GM19035 (cell line): ENCODE data around the gene DBF4B.
"Not testable (repeated sequence)": the region's sequence is repeated elsewhere in the genome, so short reads cannot be mapped to it uniquely, and the experiment has no call there.

Experiments used
- ATAC-seq: cut with Tn5 transposase; IDR thresholded peaks from one replicate; pipeline ENCODE4 v1.9.1; 2021; ENCODE audit not compliant: unreplicated experiment

The DBF4B gene

DNA sequence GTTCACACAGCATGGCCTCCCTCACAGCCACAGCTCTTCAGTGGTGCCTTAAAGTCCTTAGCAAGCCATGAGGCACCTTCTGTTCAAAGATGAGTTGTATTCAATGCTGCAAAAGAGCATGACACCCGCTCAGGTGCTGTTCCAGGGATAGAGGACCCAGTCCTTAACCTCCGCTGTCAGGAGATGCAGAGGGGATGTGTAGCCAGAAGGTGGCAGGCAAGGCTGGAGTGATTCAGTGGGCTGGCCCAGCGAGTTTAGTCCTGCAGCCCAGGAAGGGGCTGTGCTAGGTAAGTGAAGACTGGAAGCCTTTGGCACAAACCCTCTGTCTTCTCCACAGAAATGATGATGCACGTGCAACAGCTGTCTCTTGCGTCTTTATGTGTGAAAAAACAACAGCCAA, 25.3 kb downstream of the DBF4B start:
- no peak for ATAC-seq

DNA sequence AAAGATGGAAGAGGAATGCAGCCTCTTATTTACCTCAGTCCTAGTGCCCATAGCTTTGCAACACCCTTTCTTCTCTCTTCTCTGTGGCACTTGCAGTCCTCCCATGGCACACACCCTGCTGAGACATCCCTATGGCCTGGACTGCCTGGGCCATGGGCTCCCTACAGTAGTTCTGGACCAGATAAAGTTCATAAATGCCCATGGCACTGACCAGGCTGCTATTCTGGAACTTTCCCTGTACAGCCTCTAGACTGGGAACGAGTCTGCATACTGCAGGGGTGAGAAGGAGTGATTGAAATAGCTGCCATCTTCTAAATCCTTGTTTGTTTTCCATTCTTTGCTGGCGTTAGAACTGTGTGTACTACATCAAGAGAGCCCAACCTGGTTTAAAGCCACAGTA, 25.8 kb downstream of the DBF4B start:
- ATAC-seq = no peak

DNA sequence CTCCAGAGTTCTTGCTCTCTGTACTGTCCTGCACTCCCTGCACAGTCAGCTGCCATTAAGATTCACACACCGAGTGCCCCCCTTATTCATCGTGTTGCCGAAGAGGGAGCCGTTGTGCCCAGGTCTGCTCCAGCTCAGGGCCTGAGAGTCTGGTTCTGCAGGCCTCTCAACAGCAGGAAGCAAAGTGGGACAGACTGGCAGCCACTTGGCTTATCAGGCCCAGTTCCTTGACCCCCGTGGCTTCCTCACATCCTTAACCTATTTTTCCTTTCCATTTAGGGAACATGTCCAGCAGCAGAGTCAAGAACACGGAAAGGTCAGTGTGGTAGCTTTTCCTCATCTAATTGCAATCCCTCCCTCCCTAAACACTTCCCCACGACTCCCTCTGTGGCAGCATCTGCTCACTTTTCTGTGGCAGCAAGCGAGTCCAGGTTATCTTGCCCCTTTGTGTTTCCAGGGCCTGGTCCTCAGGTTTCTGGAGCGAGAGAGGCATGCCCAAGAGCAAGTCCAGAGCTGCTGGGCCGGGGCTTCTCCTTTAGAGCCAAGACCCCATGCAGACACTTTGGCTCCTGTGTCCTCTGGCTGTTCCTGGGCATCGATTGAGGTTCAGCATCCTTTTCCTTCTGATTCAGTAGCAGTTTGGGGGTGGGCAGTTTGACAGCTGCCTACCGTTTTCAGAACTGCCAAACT, 28.2 kb downstream of the DBF4B start:
- ATAC-seq = no peak

DNA sequence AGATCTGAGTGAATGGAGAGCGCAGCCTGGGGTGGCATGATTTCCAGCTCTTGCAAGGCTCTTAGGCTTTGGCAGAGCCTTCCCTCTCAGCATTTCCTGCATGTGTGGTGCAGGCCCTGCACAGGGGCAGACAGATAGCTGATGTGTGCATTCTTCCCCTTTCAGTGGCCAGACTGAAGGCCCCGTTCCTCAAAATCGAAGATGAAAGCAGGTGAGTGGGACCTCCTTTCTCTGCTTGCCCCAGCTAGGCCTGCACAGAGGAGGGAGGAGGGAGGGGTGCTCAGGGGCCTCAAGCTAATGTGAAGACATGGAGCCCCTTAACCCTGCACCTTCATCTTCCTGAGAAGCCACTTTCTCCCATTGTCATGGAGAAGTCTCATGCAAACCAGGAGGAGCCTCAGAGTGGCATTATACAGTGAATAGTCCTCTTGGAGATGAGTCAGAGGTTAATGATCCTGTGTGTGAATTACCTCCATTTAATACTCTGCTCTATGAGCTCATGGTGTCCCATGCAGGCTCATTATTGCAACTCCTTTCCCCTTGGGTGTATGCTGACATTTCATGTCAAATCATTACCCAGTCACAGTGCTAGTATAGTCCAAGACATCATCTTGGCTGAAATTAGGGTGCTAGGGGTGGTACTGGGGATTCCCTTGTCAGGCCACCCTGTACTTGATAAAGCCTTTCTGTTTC, 29.9 kb downstream of the DBF4B start:
- ATAC-seq = no peak

DNA sequence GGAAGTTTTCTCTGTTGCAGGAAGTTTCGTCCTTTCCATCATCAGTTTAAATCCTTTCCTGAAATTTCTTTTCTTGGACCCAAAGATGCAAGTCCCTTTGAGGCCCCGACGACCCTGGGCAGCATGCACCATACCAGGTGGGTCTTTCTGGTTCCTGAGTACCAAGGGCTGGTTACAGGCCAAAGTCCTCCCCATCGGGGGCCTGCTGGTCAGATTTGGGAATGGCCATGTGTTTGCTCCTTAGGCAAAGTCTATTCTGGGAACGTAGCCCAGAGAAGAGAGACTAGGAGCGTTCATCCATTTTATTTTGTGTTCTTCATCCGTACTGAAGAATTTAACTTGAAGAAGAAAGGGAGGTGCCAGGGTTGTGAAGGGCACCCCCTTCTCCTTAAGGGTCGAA, 32.9 kb downstream of the DBF4B start:
- no peak for ATAC-seq

DNA sequence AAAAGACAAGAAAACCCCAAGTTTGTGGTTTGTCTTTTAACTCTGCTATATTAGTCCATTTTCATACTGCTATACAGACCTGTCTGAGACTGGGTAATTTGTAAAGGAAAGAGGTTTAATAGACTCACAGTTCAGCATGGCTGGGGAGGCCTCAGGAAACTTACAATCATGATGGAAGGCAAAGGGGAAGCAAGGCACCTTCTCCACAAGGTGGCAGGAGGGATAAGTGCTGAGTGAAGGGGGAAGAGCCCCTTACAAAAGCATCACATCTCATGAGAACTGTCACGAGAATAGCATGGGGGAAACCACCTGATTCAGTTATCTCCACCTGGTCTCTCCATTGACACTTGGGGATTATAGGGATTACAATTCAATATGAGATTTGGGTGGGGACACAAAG, 36.8 kb downstream of the DBF4B start:
- ATAC-seq = no peak

DNA sequence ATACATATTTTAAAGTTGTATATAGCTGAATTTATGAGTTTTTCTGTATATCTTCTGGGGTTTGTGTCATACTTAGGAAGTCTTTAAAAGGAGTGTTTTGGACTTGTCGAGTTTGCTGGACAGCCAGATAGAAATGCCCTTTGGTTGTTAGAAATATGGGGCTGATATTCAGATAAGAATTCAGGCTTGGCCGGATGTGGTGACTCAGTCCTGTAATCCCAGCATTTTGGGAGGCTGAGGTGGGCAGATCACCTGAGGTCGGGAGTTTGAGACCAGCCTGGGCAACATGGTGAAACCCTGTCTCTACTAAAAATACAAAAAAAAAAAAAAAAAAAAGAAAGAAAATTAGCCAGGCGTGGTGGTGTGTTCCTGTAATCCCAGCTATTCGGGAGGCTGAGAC, 37.3 kb downstream of the DBF4B start:
- not testable (repeated sequence) for ATAC-seq

DNA sequence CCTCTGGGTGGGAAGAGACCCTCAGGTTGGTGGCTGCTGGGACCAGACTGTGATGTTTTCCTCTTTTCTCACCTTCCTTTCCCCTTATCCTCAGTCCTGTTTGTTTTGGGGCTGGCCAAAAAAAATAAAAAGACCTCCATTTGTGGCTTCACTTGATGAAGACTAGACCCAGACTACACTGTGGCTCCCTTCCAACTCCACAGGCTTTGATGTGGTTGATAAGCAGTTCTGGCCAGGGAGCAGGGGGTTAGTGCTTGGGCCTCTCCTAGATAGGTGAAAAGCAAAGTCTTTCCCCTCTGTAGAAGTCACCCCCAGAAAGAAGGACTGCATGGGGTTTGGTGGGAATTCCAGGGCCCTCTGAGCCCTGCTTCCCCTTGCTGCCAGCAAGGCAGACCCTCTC, 39.1 kb downstream of the DBF4B start:
- no peak for ATAC-seq

DNA sequence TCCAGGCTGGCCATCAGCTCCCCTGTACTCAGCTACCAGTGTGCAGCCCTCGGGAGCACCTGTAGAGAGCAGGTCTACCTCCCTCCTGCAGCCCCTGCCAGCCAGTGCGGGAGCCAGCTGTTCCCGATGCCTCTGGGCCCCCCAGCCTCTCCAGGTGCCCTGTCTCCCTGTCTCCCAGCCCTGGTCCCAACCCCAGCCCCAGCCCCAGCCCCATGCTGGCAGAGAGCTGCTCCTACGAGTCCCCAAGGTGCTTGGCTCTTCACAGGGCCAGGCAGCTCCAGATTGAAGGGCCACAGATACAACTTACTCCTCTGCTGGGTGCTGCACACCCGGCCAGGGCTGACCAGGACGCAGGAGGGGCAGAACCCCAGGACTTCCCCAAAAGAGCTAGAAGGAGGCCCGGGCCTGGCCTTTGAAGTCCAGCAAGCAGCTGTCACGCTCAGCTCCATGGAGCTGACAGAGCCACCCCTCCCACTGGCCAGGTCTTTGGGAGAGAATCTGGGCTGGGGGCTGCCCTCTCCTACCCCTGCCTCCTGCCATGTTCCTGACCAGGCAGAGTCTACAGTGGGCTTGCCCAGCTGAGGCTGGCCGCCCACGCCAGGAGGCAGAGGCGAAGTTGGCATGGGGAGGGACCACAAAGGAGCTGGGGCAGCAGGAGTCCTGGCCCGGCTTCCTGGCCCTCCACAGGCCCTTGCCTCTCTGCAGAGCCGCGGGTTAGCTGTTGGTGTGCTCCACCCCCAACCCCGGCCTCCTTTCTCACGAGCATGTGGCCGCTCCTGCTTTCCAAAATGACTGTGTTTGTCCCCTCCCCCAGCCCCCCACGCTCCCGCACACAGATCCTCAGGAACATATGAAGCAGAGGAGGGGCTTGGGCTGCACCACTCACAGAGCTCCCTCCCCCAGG, 40.9 kb downstream of the DBF4B start:
- no peak for ATAC-seq

DNA sequence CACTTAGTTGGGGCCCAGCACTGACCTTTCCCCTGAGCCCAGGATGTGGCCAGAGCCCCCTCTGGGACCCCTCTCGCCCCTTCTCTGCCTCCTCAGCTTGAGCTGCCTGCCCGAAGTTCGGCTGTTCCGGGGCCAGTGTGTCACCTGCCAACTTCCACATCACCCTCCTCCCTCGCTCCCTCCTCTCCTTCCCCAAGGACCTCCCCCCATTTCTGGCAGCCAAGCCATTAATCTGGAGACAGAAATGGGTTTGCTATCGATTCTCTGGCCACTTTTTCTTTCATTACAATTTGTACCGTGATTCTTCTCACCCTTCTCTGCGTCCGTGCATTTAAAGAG, 41.5 kb downstream of the DBF4B start:
- no peak for ATAC-seq

DNA sequence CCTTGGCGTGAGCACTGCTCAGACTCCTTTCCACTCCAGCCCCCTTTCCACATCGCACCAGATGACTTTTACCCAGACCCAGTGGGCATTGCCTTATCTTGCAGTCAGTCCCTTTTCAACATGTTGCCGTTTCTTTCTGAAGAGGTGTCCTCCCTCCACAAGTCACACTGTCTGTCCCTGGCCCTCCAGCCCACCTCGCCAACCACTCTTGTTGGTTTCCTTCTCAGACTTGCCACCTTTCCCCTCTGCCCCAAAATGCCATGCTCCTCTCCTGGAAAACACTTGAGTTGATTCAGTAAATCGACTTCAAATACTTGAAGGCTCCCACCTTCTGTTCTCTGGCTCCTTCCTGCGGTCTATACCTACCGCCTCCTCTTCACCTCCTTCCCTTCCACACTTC, 42.9 kb downstream of the DBF4B start:
- ATAC-seq = no peak

DNA sequence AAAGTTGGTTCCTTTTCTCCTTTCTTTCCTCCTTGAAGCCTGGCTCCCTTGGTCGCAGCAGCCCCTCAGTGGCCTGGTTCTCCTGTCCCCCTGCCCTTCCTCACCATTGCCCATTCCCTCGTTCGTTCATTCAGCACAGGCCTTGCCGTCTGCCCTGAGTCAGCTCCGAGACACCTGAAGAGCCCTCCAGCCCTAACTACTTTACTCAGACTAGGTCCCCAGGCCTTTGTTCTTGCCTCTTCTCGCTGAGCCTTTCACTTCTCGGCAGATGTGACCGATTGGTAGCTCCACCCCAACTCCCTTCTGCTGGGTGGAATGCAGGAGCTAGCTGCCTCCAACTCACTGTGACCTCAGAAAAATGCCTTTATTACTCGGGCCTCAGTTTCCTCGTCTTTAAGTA, 43.3 kb downstream of the DBF4B start:
- ATAC-seq = no peak

DNA sequence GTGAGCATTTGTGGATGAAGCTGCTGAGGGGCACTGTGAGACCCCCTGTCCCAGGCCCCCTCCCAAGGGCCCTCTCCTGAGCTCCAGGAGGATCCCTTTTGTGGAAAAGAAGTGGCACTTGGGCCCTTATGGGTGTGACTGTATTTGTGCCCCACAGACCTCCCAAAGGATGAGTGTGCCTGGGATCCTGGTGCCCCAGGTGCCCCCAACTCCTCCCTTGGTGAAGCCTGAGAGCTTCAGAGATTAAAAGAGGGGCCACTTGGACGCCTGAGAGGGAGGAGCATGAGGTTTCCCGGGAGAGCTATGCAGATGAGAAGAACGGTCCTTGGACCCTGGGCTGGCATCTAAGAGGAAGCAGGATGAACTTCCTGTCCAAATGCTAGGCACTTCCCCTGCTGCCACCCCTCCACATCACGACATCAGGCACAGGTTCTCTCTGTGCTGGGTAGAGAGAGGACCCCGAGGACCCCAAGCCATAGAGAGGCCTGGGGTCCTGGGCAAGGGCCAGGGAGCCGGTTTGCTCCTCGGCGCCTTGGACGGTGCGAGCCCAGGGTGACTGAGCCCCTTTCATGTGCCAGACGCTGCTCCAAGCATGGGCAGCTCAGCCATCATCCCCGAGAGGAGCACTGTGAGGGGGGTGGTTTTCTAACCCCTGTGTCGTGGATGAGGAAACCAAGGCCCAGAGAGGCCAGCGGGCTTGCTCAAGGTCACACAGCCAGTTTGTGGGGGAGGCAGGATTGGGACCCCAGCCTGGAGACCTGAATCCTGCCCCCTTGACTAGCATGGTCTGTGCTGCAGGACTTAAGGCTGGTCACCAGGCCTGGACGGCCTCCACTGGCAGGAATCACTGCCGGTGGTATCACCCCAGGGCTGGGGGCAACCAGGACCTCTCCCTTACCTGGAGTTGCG, 44.7 kb downstream of the DBF4B start:
- no peak for ATAC-seq

DNA sequence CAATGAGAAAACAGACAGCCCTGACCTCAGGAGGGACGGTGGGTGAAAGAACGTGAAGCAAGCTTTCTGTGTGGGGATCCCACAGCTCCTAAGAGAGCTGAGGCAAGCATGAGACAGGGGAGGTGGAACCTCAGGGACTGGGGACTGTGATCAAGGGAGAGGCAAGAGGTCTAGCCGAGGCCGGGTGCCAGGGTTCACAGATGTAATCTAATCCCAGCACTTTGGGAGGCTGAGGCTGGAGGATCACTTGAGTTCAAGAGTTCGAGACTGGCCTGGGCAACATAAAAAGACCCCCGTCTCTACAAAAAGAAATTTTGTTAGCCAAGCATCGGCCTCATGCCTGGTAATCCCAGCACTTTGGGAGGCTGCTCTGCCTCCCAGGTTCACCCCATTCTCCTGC, 45.8 kb downstream of the DBF4B start:
- no peak for ATAC-seq

DNA sequence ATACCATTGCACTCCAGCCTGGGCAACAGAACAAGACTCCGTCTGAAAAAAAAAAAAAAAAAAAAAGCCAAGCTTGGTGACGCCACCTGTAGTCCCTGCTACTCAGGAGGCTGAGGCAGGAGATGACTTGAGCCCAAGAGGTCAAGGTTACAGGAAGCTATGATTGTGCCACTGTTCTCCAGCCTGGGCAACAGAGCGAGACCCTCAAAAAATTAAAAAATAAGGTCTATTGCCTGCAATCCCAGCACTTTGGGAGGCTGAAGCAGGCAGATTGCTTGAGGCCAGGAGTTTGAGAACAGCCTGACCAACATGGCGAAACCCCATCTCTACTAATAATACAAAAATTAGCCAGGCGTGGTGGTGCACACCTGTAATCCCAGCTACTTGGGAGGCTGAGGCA, 46.7 kb downstream of the DBF4B start:
- ATAC-seq = not testable (repeated sequence)

DNA sequence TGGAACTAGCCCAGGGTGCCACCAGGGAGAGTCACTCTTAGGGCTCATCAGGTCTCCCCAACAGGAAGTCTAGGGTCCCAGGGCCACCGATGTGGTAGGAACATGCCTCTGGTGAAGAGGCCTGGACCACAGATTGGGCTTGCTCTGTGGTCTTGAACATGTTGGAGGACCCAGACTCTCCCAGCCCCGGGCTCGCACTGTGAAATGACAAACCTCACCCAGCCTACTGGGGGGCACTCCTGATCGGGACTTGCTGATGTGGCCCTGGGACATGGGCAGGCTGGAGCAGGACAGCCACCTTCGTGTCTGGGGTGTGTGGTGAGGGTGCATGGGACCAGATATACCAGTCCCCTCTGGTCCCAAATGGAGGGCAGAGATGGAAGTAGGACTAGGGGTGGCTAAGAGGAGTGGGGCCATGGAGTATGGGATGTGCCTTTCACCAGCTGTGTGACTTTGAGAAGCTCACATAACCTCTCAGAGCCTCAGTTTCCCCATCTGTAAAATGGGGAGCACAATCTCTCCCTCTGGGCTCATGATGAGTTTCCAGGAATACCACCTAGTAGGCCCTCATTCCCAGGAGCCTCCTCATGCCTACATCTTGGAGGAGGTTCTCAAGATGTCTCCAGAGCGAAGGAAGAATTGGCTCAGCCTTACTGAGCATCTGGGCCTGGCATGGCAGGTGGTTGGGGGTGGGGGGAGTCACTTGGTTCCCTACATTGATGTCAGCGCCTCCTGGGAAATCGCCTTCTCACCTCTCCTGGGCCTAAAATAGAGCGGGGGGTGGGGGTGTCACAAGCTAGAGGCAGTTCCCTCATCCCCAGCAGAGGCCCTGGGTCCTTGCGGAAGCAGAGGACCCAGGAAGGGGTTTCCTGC, 48.8 kb downstream of the DBF4B start:
- ATAC-seq = no peak

DNA sequence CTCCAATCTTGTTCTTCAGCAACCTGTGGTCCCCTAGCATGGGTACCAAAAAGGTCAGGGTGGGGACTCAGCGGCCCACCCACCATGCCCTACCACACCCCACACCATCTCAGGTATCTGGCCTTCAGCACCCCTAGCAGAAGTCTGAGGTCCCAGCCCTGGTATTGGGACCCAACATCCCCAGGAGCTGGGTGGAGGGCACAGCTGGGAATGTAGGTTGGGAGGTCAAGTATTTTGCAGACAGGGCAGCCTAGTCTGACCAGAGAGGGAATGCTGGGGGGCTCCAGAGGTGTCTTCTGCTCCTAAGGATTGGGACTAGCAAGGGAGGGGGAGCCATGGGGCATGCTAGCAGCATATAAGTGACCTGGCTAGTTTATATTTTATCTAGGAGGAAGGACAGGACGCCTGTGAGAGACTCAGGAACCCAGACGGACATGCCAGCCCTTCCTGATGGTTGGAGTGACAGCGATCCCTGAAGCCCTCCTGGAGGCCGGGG, 49.5 kb downstream of the DBF4B start:
- no peak for ATAC-seq

DNA sequence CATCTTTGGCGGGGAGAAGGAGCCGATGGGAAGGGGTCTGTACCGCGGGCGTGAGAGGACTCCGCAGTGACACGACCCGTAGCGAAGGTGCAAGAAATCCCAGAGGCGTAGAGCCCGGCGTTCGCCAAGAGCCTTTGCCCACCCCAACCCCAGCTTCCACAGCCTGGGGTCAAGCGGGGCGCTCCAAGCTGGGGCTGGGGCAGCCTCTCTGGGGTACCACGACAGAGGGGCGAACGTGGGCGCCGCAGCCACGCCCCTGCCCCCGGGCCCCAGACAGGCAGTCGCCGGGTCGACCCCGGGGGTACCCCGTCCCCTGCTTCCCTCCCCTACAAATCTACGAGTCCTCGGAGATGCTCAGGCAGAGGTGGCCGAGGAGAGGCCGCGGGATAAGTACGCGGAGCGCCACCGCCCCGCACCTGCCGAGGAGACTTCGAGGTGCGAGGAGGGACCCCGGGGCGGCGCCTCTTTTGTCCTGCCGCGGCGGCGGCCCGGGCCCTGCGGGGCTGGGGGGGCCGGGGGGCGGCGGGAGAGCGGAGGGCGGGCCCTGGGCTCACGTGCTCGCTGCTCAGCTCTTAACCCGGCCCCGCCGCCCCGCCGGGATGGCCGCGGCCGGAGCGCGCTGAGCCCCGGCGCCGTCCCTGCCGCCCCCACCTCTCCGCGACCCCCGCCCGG, 50.1 kb downstream of the DBF4B start, which contains the start of gene ADAM11:
Gene ADAM11 (plus strand): TSS at position 575 of the 672 bp plus-strand sequence. CDS start 212 bp downstream, outside the sequence.
- ATAC-seq = no peak
